Measurements from ENCODE around the gene UBR1.

DNA sequence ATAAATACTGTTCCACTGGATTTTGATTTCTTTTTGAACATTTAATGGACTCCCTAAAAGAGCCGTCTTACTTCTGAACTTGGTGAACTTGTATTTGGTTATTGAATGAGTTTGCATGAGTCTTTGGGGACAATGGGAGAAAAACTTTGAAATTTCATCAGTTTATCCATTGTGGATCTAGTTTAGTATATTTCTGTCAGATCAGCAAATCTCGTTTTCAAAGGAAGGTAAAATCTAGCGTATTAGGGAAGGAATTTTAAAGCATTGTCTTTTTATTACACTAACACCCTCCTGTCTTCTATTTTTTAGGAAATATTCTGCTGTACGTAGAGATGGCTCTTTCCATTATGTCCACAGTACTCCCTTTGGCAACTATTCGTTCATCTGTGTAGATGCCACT, 40.3 kb upstream of the UBR1 start:
- TF ChIP-seq CTCF (IDR thresholded peaks at IDR 0.05) (no peak), POLR2A (IDR thresholded peaks at IDR 0.05) (no peak)

Data from esophagus squamous epithelium (tissue), 4 donors.